ENCODE measurements around the gene VPS52.
"Not testable (repeated sequence)": the region's sequence is repeated elsewhere in the genome, so short reads cannot be mapped to it uniquely, and the experiment has no call there.

VPS52 gene

GRCh38 chr6:33299237-33299944, 27.7 kb upstream of the VPS52 start:
- peak; percentile 95 for DNase-seq

GRCh38 chr6:33298773-33299236, 27.1 kb upstream of the VPS52 start, which contains the start of gene RGL2:
RGL2 (minus strand) TSS chr6:33298942; CDS start chr6:33298610, 332 bp downstream.
- DNase-seq, result peak; percentile 55

GRCh38 chr6:33297956-33298772, 26.5 kb upstream of the VPS52 start:
- peak; percentile 95 for DNase-seq

GRCh38 chr6:33297406-33297955, 25.8 kb upstream of the VPS52 start:
- peak; percentile 87 for DNase-seq

- no peak for DNase-seq
Measured at GRCh38 chr6:33296797-33297405, 25.2 kb upstream of the VPS52 start.

GRCh38 chr6:33295621-33296369, 24.1 kb upstream of the VPS52 start:
- DNase-seq, result no peak

- DNase-seq, result no peak
Measured at GRCh38 chr6:33294086-33294823, 22.6 kb upstream of the VPS52 start.

- DNase-seq, result no peak
Measured at GRCh38 chr6:33292996-33293682, 21.5 kb upstream of the VPS52 start.

- DNase-seq, result no peak
Measured at GRCh38 chr6:33290459-33290858, 18.8 kb upstream of the VPS52 start.

GRCh38 chr6:33289784-33290315, 18.2 kb upstream of the VPS52 start:
- DNase-seq, result no peak

GRCh38 chr6:33288921-33289783, 17.5 kb upstream of the VPS52 start, which contains the start of the genes PFDN6 and WDR46:
PFDN6 (plus strand) TSS chr6:33289601; CDS start chr6:33289857, 256 bp downstream.
WDR46 (minus strand) TSS chr6:33289239; CDS start chr6:33289170, 69 bp downstream.
- DNase-seq, result peak; percentile 93

- DNase-seq, result no peak
Measured at GRCh38 chr6:33288141-33288920, 16.7 kb upstream of the VPS52 start.

GRCh38 chr6:33286946-33287914, 15.6 kb upstream of the VPS52 start:
- DNase-seq, result no peak

GRCh38 chr6:33285214-33285613, 13.5 kb upstream of the VPS52 start:
- DNase-seq, result not testable (repeated sequence)

- no peak for DNase-seq
Measured at GRCh38 chr6:33280539-33280938, 8.9 kb upstream of the VPS52 start.

GRCh38 chr6:33279971-33280511, 8.4 kb upstream of the VPS52 start:
- peak; percentile 95 for DNase-seq

- no peak for DNase-seq
Measured at GRCh38 chr6:33279257-33279695, 7.6 kb upstream of the VPS52 start.

Data from islet precursor cell (in vitro differentiated cells).